NT2/D1 (cell line): Measurements from ENCODE around the gene FABP6.
"Not testable (repeated sequence)": the region's sequence is repeated elsewhere in the genome, so short reads cannot be mapped to it uniquely, and the experiment has no call there.

Experiments
- SUZ12 ChIP-seq: IDR thresholded peaks from 2 replicates; pipeline ENCODE4 v1.6.1; 2011; ENCODE audit not compliant: insufficient read length, insufficient read depth; ENCODE audit errors: extremely low read depth
- YY1 ChIP-seq: IDR thresholded peaks from 2 replicates; pipeline ENCODE4 v1.6.1; 2011; ENCODE audit not compliant: insufficient read length, insufficient read depth
- ZNF274 ChIP-seq: IDR thresholded peaks from 2 replicates; pipeline ENCODE4 v1.6.1; 2011; ENCODE audit warnings: mild to moderate bottlenecking, low read depth, low read length

DNA sequence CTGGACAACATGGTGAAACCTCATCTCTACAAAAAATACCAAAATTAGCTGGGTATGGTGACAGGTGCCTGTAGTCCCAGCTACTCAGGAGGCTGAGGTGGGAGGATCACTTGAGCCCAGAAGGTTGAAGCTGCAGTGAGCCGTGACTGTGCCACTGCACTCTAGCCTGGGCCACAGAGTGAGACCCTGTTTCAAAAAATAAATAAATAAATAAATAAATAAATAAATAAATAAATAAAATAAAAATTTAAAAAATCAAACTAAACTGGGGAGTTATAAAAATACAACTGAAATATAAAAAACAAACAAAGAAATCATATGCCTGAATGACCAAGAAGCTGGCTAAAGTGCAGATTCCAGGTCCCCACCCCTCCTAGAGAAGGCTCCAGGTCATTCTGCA lies 20.3 kb downstream of the FABP6 start:
- not testable (repeated sequence) for TF ChIP-seq YY1, ZNF274, SUZ12
